OCI-LY7 (cell line): ENCODE measurements around the gene MLLT10. TPM values are rescaled to one million over a fixed set of nuclear protein-coding genes. Genes with fewer than 3 reads are reported as not detected.
"Not testable (repeated sequence)": the region's sequence is repeated elsewhere in the genome, so short reads cannot be mapped to it uniquely, and the experiment has no call there.

Source experiments
- BruUV-seq: library from RNA; stranded (reverse); fragments of 400-500 nt; replicated peaks from 2 replicates; lab custom pipeline; 2021; lab: Mats Ljungman, UMichigan
- CTCF ChIA-PET: fragments of 300-600 bp; sonication (Branson Sonifier 250); formaldehyde crosslinking; loops from one replicate; lab custom pipeline; 2022; ENCODE audit warnings: antibody characterized with exemption; ENCODE audit not compliant: unreplicated experiment; lab: Charles Lee
- POLR2A ChIA-PET: fragments of 300-600 bp; sonication (Branson Sonifier 250); formaldehyde crosslinking; loops from one replicate; lab custom pipeline; 2022; ENCODE audit warnings: antibody characterized with exemption; lab: Charles Lee
- DNase-seq: peaks from one replicate; pipeline ENCODE4 v3.0.0-alpha.2; 2015; ENCODE audit warnings: low spot score
- H2AFZ ChIP-seq: fragments of 200-600 bp; sonication (generic), shearing (Covaris generic); 2 replicates; pipeline ENCODE4 v1.6.1; 2014; ENCODE audit warnings: mild to moderate bottlenecking, antibody characterized with exemption, low read length, moderate library complexity
- H3K27ac ChIP-seq: fragments of 200-600 bp; sonication (generic); 2 replicates; pipeline ENCODE4 v1.5.1; 2014; ENCODE audit warnings: mixed run types, low read depth, mild to moderate bottlenecking, moderate library complexity, low read length, inconsistent platforms; ENCODE audit not compliant: poor library complexity, severe bottlenecking
- H3K36me3 ChIP-seq: fragments of 200-600 bp; sonication (generic); 2 replicates; pipeline ENCODE4 v1.6.1; 2014; ENCODE audit warnings: mild to moderate bottlenecking, antibody characterized with exemption, low read length, moderate library complexity, mixed read lengths; ENCODE audit not compliant: insufficient read depth
- H3K4me1 ChIP-seq: fragments of 200-600 bp; sonication (generic); 2 replicates; pipeline ENCODE4 v1.5.1; 2014; ENCODE audit warnings: mild to moderate bottlenecking, low read length; ENCODE audit not compliant: insufficient read depth, poor library complexity, severe bottlenecking
- H3K4me2 ChIP-seq: fragments of 200-600 bp; sonication (generic); 2 replicates; pipeline ENCODE4 v1.6.1; 2014; ENCODE audit warnings: mild to moderate bottlenecking, low read length
- H3K4me3 ChIP-seq: fragments of 200-600 bp; sonication (generic); 2 replicates; pipeline ENCODE4 v1.5.1; 2014; ENCODE audit warnings: mild to moderate bottlenecking, low read depth, low read length; ENCODE audit not compliant: poor library complexity, severe bottlenecking
- H3K79me2 ChIP-seq: fragments of 200-600 bp; sonication (generic); 2 replicates; pipeline ENCODE4 v1.6.1; 2016; ENCODE audit warnings: low read depth, mild to moderate bottlenecking, low read length, moderate library complexity, mixed read lengths; ENCODE audit not compliant: insufficient read depth
- H3K9me2 ChIP-seq: fragments of 200-600 bp; sonication (generic); 2 replicates; pipeline ENCODE4 v1.6.1; 2016; ENCODE audit warnings: mild to moderate bottlenecking, low read length, mixed read lengths; ENCODE audit not compliant: insufficient read depth
- H3K9me3 ChIP-seq: fragments of 200-600 bp; sonication (generic); 2 replicates; pipeline ENCODE4 v1.6.1; 2014; ENCODE audit warnings: mild to moderate bottlenecking, mixed run types, low read length, mixed read lengths
- H4K20me1 ChIP-seq: fragments of 200-600 bp; sonication (generic); 2 replicates; pipeline ENCODE4 v1.6.1; 2014; ENCODE audit warnings: mild to moderate bottlenecking, antibody characterized with exemption, low read length, moderate library complexity, mixed read lengths; ENCODE audit not compliant: insufficient read depth
- CTCF ChIP-seq: fragments of 200-600 bp; sonication (generic); conservative IDR thresholded peaks from 2 replicates; pipeline ENCODE4 v1.5.1; 2014; ENCODE audit warnings: mild to moderate bottlenecking, antibody characterized with exemption, low read length, moderate library complexity, mixed read lengths
- EZH2phosphoT487 ChIP-seq: fragments of 200-600 bp; sonication (generic); IDR thresholded peaks from 2 replicates; pipeline ENCODE4 v1.6.1; 2018; ENCODE audit warnings: low read depth, borderline replicate concordance, mild to moderate bottlenecking, mixed run types, antibody characterized with exemption, low read length, moderate library complexity, mixed read lengths
- intact Hi-C: fragments of 100-400 bp; cut with micrococcal nuclease; formaldehyde crosslinking; loops from one replicate; pipeline ENCODE4 v1.10.0; 2022; ENCODE audit not compliant: unreplicated experiment
- total RNA-seq, 2 experiments: library from RNA; depleted of rRNA in 1 of 2; stranded (reverse); fragments of >200 nt in 1 of 2; shearing (Covaris generic) in 1 of 2; gene quantifications; 2 replicates each; pipeline ENCODE4 v1.2.3, GENCODE V29; 2014 to 2022

Gene MLLT10
- total RNA-seq, 2 experiments from 2014 or later = 68.4 to 74.0 TPM

DNA sequence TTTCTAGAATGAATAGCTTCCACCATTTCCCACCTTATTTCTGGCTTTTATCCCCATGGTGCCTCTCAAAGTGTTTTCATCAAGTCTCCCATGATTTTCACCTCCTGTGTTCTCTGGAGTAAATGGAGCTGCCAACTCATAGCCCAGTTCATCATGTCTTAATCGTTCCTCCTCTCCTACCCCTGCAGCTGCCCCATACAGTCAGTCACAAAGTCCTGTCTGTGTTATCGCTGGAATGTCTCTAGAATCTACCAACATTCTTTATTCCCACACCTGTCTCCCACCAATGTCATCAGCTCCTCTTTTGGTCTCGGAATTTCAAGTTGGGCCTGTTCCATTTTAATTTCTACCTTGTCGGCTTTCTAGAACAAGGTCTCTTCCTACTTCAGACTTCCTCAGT is 178.9 kb downstream of the MLLT10 start:
- H3K79me2 ChIP-seq = no peaks in the 10 kb centered on the region
- H3K4me2 ChIP-seq = no peak overlapping the region
- intact Hi-C loops = no loop called here
- H3K4me3 ChIP-seq = no peak overlapping the region
- peaks cover 14% of the 10 kb centered on the region; the same call in 1 of the 2 replicates for H4K20me1 ChIP-seq
- TF ChIP-seq EZH2phosphoT487 (no peak), CTCF (no peak)
- no peaks in the 10 kb centered on the region for H3K9me3 ChIP-seq
- BruUV-seq = no TSS peak
- ChIA-PET POLR2A (interaction anchor here (0.6 to 1.6 kb wide), 5 partner anchors 11 to 1052 kb away, joined by 3 to 4 read pairs (median 3); no protein-coding TSS in a partner anchor), CTCF (no interaction called here)
- DNase-seq = no peak
- no peak overlapping the region for H2AFZ ChIP-seq
- H3K27ac ChIP-seq = no peak overlapping the region
- H3K9me2 ChIP-seq = no peaks in the 10 kb centered on the region
- peaks cover 65% of the 10 kb centered on the region for H3K36me3 ChIP-seq
- H3K4me1 ChIP-seq = no peaks in the 10 kb centered on the region

DNA sequence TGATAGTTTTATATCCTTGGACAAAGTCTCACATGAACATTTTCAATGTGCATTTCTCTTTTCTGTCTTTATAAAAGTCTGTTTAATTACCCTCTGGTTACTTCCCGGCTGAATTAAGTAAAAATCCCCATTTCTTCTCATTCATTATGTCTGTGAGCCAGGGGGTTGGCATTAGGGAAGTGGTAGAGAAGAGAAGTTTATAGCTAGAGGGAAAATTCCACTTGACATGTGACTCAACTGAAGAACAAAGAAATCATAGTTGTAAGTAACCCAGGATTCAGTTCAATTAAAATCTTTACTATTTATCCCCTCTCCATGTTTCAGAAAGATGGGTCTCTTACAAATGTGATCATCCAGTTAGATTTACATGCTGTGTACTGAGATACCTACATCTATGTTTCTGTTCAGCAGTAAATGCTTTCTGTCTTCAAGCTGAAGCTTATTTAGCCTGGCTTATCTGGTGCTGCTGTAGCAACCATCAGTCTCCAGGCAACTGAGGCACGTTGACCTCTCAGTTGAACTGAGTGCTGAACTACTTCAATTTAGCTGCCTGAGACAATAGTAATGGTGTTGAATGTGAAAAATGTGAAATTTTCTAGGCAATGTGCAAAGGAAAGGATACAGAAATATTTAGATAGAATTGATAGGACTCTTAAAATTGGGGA is 181.6 kb downstream of the MLLT10 start:
- Histone ChIP-seq H3K9me2 (no peaks in the 10 kb centered on the region), H3K79me2 (no peaks in the 10 kb centered on the region), H3K36me3 (peaks cover 49% of the 10 kb centered on the region), H3K27ac (no peak overlapping the region), H3K9me3 (no peaks in the 10 kb centered on the region), H3K4me1 (no peaks in the 10 kb centered on the region), H3K4me2 (no peak overlapping the region), H4K20me1 (0 out of 2 replicates have a peak, but pooled peaks cover 6% of the 10 kb centered on the region), H2AFZ (no peak overlapping the region), H3K4me3 (no peak overlapping the region)
- intact Hi-C loops = no loop called here
- no TSS peak for BruUV-seq
- DNase-seq = no peak
- ChIA-PET POLR2A (interaction anchor here (0.7 to 1.4 kb wide), 3 partner anchors 9 to 226 kb away, joined by 3 to 4 read pairs (median 3); no protein-coding TSS in a partner anchor), CTCF (no interaction called here)
- TF ChIP-seq CTCF (no peak), EZH2phosphoT487 (no peak)

DNA sequence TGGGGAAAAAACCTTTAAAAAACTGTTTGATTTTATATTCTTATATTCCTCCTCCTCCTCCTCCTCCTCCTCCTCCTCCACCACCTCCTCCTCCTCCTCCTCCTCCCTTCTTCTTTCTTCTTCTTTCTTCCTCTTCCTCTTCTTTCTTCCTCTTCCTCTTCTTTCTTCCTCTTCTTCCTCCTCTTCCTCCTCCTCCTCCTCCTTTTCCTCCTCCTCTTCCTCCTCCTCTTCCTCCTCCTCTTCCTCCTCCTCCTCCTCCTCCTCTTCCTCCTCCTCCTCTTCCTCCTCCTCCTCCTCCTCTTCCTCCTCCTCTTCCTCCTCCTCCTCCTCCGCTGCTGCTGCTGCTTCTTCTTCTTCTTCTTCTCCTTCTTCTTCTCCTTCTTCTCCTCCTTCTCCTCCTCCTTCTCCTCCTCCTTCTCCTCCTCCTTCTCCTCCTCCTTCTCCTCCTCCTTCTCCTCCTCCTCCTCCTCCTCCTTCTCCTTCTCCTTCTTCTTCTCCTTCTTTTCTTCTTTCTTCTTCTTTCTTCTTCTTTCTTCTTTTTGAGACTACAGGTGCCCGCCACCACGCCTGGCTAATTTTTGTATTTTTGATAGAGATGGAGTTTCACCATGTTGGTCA is 183.5 kb downstream of the MLLT10 start:
- H3K4me1 ChIP-seq, H3K79me2 ChIP-seq, H2AFZ ChIP-seq, intact Hi-C loops, H3K4me3 ChIP-seq, H3K9me2 ChIP-seq, H3K9me3 ChIP-seq, POLR2A ChIA-PET, CTCF ChIA-PET, BruUV-seq, DNase-seq, H3K27ac ChIP-seq, H3K4me2 ChIP-seq, H4K20me1 ChIP-seq: not testable (repeated sequence)
- peaks cover 39% of the 10 kb centered on the region for H3K36me3 ChIP-seq
